Myocyte (in vitro differentiated cells): ENCODE results near the gene SYF2. TPM values are rescaled to one million over a fixed set of nuclear protein-coding genes. Genes with fewer than 3 reads are reported as not detected.

ENCODE experiments used
- DNase-seq: peaks from one replicate; pipeline ENCODE4 v3.0.0-alpha.2; 2012; ENCODE audit warnings: low read depth
- total RNA-seq: library from RNA; depleted of rRNA; stranded (reverse); fragments of >200 nt; gene quantifications from 2 replicates; pipeline ENCODE4 v1.2.3, GENCODE V29; 2014

SYF2 gene
- total RNA-seq, 1 donor from 2014 or later, result 38.5 TPM

GRCh38 chr1:25184001-25184762, 48.1 kb downstream of the SYF2 start:
- no peak for DNase-seq

GRCh38 chr1:25183126-25183980, 48.9 kb downstream of the SYF2 start:
- DNase-seq, result no peak

- peak; percentile 31 for DNase-seq
Measured at GRCh38 chr1:25182629-25183028, 49.7 kb downstream of the SYF2 start.

- no peak for DNase-seq
Measured at GRCh38 chr1:25180996-25181395, 51.3 kb downstream of the SYF2 start.

GRCh38 chr1:25178917-25179561, 53.3 kb downstream of the SYF2 start:
- DNase-seq, result no peak

GRCh38 chr1:25174730-25175612, 57.3 kb downstream of the SYF2 start:
- DNase-seq, result no peak

- DNase-seq, result no peak
Measured at GRCh38 chr1:25174363-25174729, 58.0 kb downstream of the SYF2 start.

GRCh38 chr1:25173809-25174340, 58.4 kb downstream of the SYF2 start:
- no peak for DNase-seq

Other genes with a start within 250 kb of the SYF2 start
- 83.7 and 87.6 TPM in 2 replicates for gene RSRP1, start 15.0 kb upstream of the SYF2 start, total RNA-seq
- not detected in 2 replicates for gene RHD, start 40.0 kb upstream of the SYF2 start, total RNA-seq
- gene TMEM50A, start 105.8 kb upstream of the SYF2 start, total RNA-seq, result 117 and 160 TPM in 2 replicates
- 2.1 and 2.2 TPM in 2 replicates for gene RHCE, start 188.3 kb upstream of the SYF2 start, total RNA-seq
- gene MACO1, start 198.4 kb upstream of the SYF2 start, total RNA-seq, result 27.7 and 31.1 TPM in 2 replicates